ENCODE data around the gene ESR2.
"Not testable (repeated sequence)": the region's sequence is repeated elsewhere in the genome, so short reads cannot be mapped to it uniquely, and the experiment has no call there.

Gene ESR2

DNA sequence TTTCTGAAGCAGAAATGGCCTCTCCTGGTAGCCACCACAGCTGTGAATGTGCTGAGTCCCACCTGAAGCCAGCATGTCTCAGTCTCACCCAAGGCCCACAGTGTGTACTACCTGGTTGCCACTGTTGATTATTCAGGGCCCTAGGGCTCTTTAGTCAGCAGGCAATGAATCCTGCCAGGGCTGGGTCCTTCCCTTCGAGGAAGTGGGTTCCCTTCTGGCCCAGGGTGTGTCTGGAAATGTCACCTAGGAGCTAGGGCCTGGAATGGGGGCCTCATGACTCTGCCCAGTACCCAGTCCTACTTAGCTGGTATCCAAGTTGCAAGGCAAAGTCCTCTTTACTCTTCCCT, 234.0 kb downstream of the ESR2 start:
- Histone ChIP-seq H3K4me3 (ENCODE audit: low read depth in 1 of 2, low read length in 1 of 2) (no peak overlapping the region), H3K27ac (no peak overlapping the region), H3K36me3 (peaks cover 64% of the 10 kb centered on the region), H3K4me1 (ENCODE audit: control insufficient read depth in 1 of 2, insufficient read depth in 1 of 2, low read depth in 1 of 2, low read length in 1 of 2) (no peaks in the 10 kb centered on the region), H3K9me3 (no peaks in the 10 kb centered on the region), H3K27me3 (no peaks in the 10 kb centered on the region)
- TF ChIP-seq, protein P1, sequence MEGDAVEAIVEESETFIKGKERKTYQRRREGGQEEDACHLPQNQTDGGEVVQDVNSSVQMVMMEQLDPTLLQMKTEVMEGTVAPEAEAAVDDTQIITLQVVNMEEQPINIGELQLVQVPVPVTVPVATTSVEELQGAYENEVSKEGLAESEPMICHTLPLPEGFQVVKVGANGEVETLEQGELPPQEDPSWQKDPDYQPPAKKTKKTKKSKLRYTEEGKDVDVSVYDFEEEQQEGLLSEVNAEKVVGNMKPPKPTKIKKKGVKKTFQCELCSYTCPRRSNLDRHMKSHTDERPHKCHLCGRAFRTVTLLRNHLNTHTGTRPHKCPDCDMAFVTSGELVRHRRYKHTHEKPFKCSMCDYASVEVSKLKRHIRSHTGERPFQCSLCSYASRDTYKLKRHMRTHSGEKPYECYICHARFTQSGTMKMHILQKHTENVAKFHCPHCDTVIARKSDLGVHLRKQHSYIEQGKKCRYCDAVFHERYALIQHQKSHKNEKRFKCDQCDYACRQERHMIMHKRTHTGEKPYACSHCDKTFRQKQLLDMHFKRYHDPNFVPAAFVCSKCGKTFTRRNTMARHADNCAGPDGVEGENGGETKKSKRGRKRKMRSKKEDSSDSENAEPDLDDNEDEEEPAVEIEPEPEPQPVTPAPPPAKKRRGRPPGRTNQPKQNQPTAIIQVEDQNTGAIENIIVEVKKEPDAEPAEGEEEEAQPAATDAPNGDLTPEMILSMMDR (IDR thresholded peaks at IDR 0.05): no peak

DNA sequence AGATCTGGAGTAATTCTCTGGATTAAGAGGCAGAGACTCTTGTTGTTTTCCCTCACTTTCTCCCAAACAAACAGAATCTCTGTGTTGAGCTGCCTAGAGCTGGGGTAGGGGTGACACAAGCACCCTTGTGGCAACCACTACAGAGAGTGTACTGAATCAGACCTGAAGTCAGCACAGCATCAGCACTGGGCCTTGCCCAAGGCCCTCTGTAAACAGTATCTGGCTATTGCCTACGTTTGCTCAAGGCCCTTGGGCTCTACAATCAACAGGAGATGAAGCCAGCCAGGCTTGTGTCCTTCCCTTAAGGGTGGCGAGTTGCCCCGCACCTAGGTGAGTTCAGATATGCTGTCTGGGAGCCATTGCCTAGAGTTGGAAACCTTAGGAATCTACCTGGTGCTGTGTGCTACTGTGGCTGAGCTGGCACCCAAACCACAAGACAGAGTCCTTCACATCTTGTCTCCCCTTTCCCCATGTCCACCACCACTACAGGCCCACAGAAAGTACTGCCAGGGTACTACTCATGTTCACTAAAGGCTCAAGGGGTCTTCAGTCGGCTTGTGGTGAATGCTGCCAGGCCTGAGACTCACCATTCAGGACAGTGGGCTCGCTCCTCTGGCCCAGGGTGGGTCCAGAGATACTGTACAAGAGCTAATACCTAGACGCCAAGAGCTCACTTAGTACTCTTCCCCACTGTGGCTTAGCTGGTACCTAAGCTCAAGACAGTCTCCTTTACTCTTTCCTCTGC, 234.5 kb downstream of the ESR2 start:
- no peak overlapping the region for H3K4me3 ChIP-seq (ENCODE audit: low read depth in 1 of 2, low read length in 1 of 2)
- no peak overlapping the region for H3K27ac ChIP-seq
- no peaks in the 10 kb centered on the region for H3K27me3 ChIP-seq
- peaks cover 64% of the 10 kb centered on the region for H3K36me3 ChIP-seq
- no peaks in the 10 kb centered on the region for H3K4me1 ChIP-seq (ENCODE audit: control insufficient read depth in 1 of 2, insufficient read depth in 1 of 2, low read depth in 1 of 2, low read length in 1 of 2)
- TF ChIP-seq, protein P1 (IDR thresholded peaks at IDR 0.05): no peak
- no peaks in the 10 kb centered on the region for H3K9me3 ChIP-seq

DNA sequence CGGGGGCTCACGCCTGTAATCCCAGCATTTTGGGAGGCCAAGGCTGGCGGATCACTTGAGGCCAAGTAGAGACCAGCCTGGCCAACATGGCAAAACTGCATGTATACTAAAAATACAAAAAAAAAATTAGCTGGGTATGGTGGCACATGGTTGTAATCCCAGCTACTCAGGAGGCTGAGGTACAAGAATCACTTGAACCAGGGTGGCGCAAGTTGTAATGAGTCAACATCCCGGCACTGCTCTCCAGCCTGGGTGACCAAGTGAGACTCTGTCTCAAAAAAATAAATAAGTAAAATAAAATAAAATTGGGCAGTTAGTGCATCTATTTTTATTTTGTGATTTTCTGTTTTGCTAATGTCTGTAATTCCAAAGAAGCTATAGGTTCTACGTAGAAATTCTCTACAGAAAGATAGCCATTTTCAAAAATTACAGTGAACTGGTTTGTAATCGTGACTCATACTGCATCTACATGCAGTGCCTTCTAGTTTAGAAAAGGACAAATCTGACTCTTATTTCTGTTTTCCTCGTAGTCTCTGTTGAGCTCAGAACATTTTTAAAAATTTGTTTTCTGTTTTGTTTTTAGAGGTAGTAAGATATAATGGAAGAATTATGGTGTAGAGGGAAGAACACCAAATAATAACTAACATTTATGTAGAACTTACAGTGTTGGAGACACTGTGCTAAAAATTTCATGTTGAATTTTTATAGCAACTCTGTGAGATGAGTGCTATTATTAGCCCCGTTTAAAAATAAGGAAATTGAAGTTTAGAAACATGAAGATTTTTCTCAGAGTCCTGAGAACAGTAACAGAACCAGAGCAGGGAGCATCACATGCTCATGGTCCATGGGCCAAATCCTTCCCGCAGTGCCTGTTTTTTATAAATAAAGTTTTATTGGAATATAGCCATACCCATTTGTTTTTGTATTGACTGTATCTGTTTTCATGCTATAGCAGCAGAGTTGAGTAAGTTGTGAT, 240.2 kb downstream of the ESR2 start:
- H3K9me3 ChIP-seq: no peaks in the 10 kb centered on the region
- H3K4me3 ChIP-seq (ENCODE audit: low read depth in 1 of 2, low read length in 1 of 2): no peak overlapping the region
- TF ChIP-seq, protein P1 (IDR thresholded peaks at IDR 0.05): no peak
- peaks cover 62% of the 10 kb centered on the region for H3K36me3 ChIP-seq
- no peak overlapping the region for H3K27ac ChIP-seq
- no peaks in the 10 kb centered on the region for H3K4me1 ChIP-seq (ENCODE audit: control insufficient read depth in 1 of 2, insufficient read depth in 1 of 2, low read depth in 1 of 2, low read length in 1 of 2)
- no peaks in the 10 kb centered on the region for H3K27me3 ChIP-seq

DNA sequence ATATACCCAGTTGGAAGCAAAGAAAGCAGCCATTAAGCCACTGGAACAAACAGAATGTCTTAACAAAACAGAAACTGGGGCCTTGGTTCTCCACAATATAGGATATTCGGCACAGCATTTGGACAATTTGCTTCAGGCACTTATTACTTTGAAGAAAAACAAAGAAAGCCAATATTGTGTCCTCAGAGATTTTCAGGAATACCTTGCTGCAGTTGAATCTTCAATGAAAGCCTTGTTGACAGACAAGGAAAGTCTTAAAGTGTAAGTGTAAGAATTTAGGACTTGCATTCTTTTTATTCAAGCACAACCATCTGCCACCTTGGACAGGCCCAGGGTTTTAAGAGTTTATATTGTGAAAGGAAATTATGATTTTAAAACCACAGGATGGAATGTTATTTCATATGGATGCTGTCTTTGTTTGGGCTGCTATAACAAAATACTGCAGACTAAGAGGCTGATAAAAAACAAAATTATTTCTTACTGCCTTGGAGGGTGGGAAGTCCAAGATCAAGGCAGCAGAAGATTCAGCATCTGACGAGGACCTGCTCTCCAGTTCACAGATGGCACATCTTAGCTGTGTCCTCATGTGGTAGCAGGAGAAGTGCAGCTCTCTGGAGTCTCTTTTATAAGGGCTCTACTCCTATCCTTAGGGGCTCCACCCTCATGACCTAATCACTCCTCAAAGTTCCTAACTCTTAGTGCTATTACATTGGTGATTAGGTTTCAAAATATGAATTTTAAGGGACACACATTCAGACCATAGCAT, 244.4 kb downstream of the ESR2 start:
- Histone ChIP-seq H3K27ac (no peak overlapping the region), H3K4me3 (ENCODE audit: low read depth in 1 of 2, low read length in 1 of 2) (no peak overlapping the region), H3K4me1 (ENCODE audit: control insufficient read depth in 1 of 2, insufficient read depth in 1 of 2, low read depth in 1 of 2, low read length in 1 of 2) (no peaks in the 10 kb centered on the region), H3K36me3 (peaks cover 51% of the 10 kb centered on the region), H3K27me3 (no peaks in the 10 kb centered on the region), H3K9me3 (no peaks in the 10 kb centered on the region)
- TF ChIP-seq, protein P1 (IDR thresholded peaks at IDR 0.05): no peak

DNA sequence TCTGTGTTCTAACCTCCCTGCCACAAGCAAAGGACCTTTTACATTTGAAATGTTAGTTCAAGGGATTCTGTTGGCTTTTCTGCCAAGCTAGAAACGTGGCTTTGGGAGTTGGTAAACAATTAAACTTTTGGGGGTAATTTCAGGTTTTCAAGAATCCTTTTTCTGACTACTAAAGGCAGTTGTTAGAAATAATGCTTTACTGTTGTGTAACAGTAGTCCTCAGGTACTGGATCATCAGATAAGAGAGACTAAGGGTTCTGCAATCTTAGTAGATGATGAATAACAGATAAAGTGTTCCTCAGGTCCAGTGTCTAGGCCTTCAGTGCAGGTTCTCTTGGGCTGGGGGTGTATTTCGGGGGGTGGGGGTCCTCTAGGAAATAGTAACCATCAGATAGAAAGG, 249.1 kb downstream of the ESR2 start:
- Histone ChIP-seq H3K4me3 (ENCODE audit: low read depth in 1 of 2, low read length in 1 of 2) (no peak overlapping the region), H3K36me3 (peaks cover 25% of the 10 kb centered on the region), H3K9me3 (no peaks in the 10 kb centered on the region), H3K27me3 (no peaks in the 10 kb centered on the region), H3K4me1 (ENCODE audit: control insufficient read depth in 1 of 2, insufficient read depth in 1 of 2, low read depth in 1 of 2, low read length in 1 of 2) (no peaks in the 10 kb centered on the region), H3K27ac (no peak overlapping the region)
- TF ChIP-seq, protein P1 (IDR thresholded peaks at IDR 0.05): no peak

DNA sequence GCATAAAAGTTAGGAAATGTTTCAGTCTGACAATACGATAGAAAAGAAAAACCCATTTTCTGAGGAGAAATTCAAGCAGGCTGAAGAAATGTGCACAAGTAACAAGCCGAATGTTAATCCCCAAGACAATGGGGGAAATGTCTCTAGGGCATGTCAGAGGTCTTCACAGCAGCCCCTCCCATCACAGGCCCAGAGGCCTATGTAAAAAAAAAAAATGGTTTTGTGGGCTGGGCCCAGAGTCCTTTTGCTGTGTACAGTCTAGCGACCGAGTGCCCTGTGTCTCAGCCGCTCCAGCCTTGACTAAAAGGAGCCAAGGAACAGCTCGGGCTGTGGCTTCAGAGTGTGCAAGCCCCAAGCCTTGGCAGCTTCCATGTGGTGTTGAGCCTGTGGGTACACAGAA, 250.9 kb downstream of the ESR2 start:
- H3K4me1 ChIP-seq (ENCODE audit: control insufficient read depth in 1 of 2, insufficient read depth in 1 of 2, low read depth in 1 of 2, low read length in 1 of 2); H3K27me3 ChIP-seq; H3K9me3 ChIP-seq; H3K27ac ChIP-seq; H3K4me3 ChIP-seq (ENCODE audit: low read depth in 1 of 2, low read length in 1 of 2): not testable (repeated sequence)
- H3K36me3 ChIP-seq: peaks cover 14% of the 10 kb centered on the region

Measured in neutrophil (primary cell).